Neural cell (in vitro differentiated cells): ENCODE data around the gene ANTXR1. TPM values are rescaled to one million over a fixed set of nuclear protein-coding genes. Genes with fewer than 3 reads are reported as not detected.

Experiments
- H2AFZ ChIP-seq: fragments of 200-600, 300-800 bp; sonication (generic), shearing (Covaris generic); 2 replicates; pipeline ENCODE4 v1.6.0; 2014; ENCODE audit warnings: low read depth, mild to moderate bottlenecking, antibody characterized with exemption, low read length, moderate library complexity
- H3F3A ChIP-seq: fragments of 200-600 bp; shearing (Covaris generic); 2 replicates; pipeline ENCODE4 v1.6.1; 2016; ENCODE audit warnings: mild to moderate bottlenecking, moderate library complexity, mixed read lengths, antibody characterized with exemption, low read length; ENCODE audit not compliant: insufficient read depth, poor library complexity, severe bottlenecking
- H3K27ac ChIP-seq: fragments of 200-600, 300-800 bp; sonication (generic), shearing (Covaris generic); 2 replicates; pipeline ENCODE4 v1.5.1; 2014; ENCODE audit warnings: mild to moderate bottlenecking, low read length, moderate library complexity
- H3K27me3 ChIP-seq: fragments of 300-800, 200-600 bp; sonication (generic), shearing (Covaris generic); 2 replicates; pipeline ENCODE4 v1.6.0; 2014; ENCODE audit warnings: mild to moderate bottlenecking, low read depth, low read length, moderate library complexity; ENCODE audit not compliant: insufficient read depth
- H3K36me3 ChIP-seq: fragments of 300-800, 200-600 bp; sonication (generic), shearing (Covaris generic); 2 replicates; pipeline ENCODE4 v1.5.1; 2014; ENCODE audit warnings: mild to moderate bottlenecking, antibody characterized with exemption, low read length, moderate library complexity; ENCODE audit not compliant: insufficient read depth
- H3K4me2 ChIP-seq: fragments of 300-800, 200-600 bp; sonication (generic), shearing (Covaris generic); 2 replicates; pipeline ENCODE4 v1.6.0; 2014; ENCODE audit warnings: mild to moderate bottlenecking, low read length
- H3K4me3 ChIP-seq: fragments of 300-800, 200-600 bp; sonication (generic), shearing (Covaris generic); 2 replicates; pipeline ENCODE4 v1.5.1; 2014; ENCODE audit warnings: mild to moderate bottlenecking, low read length, moderate library complexity
- H3K79me2 ChIP-seq: fragments of 200-600 bp; shearing (Covaris generic); replicated peaks from 2 replicates; pipeline ENCODE4 v1.6.0; 2014; ENCODE audit warnings: mild to moderate bottlenecking, low read length, moderate library complexity; ENCODE audit not compliant: insufficient read depth
- H3K9ac ChIP-seq: fragments of 300-800, 200-600 bp; sonication (generic), shearing (Covaris generic); 2 replicates; pipeline ENCODE4 v1.6.1; 2016; ENCODE audit warnings: mild to moderate bottlenecking, low read length, mixed read lengths
- H3K9me2 ChIP-seq: fragments of 200-600 bp; shearing (Covaris generic); 2 replicates; pipeline ENCODE4 v1.6.1; 2016; ENCODE audit warnings: mild to moderate bottlenecking, low read length, mixed read lengths; ENCODE audit not compliant: insufficient read depth
- H3K9me3 ChIP-seq: fragments of 200-600, 300-800 bp; sonication (generic), shearing (Covaris generic); 2 replicates; pipeline ENCODE4 v1.6.1; 2016; ENCODE audit warnings: mild to moderate bottlenecking, mixed run types, low read length, moderate library complexity, mixed read lengths
- H4K20me1 ChIP-seq: fragments of 200-600 bp; shearing (Covaris generic); 2 replicates; pipeline ENCODE4 v1.6.1; 2016; ENCODE audit warnings: mild to moderate bottlenecking, mixed run types; ENCODE audit not compliant: insufficient read depth
- EP300 ChIP-seq: fragments of 450-650 bp; conservative IDR thresholded peaks from 2 replicates; pipeline ENCODE4 v1.6.1; 2014; ENCODE audit warnings: antibody characterized with exemption, mild to moderate bottlenecking, moderate library complexity; ENCODE audit not compliant: poor library complexity, severe bottlenecking
- EZH2 ChIP-seq: fragments of 200-600, 300-800 bp; shearing (Covaris generic), sonication (generic); IDR thresholded peaks from 2 replicates; pipeline ENCODE4 v1.6.1; 2014; ENCODE audit warnings: antibody characterized with exemption, low read length, borderline replicate concordance, mild to moderate bottlenecking; ENCODE audit not compliant: insufficient read depth, poor library complexity, severe bottlenecking
- MXI1 ChIP-seq: fragments of 450-650 bp; conservative IDR thresholded peaks from 2 replicates; pipeline ENCODE4 v1.6.1; 2014; ENCODE audit warnings: antibody characterized with exemption, mild to moderate bottlenecking; ENCODE audit not compliant: poor library complexity, severe bottlenecking
- POLR2AphosphoS5 ChIP-seq: IDR thresholded peaks from 2 replicates; pipeline ENCODE4 v1.6.1; 2012
- RAD21 ChIP-seq: fragments of 450-650 bp; conservative IDR thresholded peaks from 2 replicates; pipeline ENCODE4 v1.6.1; 2014; ENCODE audit warnings: antibody characterized with exemption, mild to moderate bottlenecking, moderate library complexity
- SMC3 ChIP-seq: fragments of 450-650 bp; conservative IDR thresholded peaks from 2 replicates; pipeline ENCODE4 v1.6.1; 2014; ENCODE audit warnings: antibody characterized with exemption, mild to moderate bottlenecking, moderate library complexity; ENCODE audit not compliant: poor library complexity
- TAF1 ChIP-seq: IDR thresholded peaks from 2 replicates; pipeline ENCODE4 v1.6.1; 2012; ENCODE audit warnings: low read depth
- polyA plus RNA-seq: library from polyadenylated mRNA; depleted of rRNA; stranded (reverse); fragments of >200 nt; gene quantifications from 2 replicates; pipeline ENCODE4 v1.2.3, GENCODE V29; 2014
- TF ChIP-seq, protein P1 (sequence below): IDR thresholded peaks from 2 replicates; pipeline ENCODE4 v1.6.1; 2012; ENCODE audit warnings: borderline replicate concordance
- TF ChIP-seq, protein P2 (sequence below): fragments of 450-650 bp; IDR thresholded peaks from 2 replicates; pipeline ENCODE4 v1.5.1; 2014; ENCODE audit warnings: antibody characterized with exemption, mild to moderate bottlenecking, moderate library complexity; ENCODE audit not compliant: poor library complexity, severe bottlenecking

The ANTXR1 gene
- polyA plus RNA-seq, 1 donor from 2014 or later, result 4.9 TPM

DNA sequence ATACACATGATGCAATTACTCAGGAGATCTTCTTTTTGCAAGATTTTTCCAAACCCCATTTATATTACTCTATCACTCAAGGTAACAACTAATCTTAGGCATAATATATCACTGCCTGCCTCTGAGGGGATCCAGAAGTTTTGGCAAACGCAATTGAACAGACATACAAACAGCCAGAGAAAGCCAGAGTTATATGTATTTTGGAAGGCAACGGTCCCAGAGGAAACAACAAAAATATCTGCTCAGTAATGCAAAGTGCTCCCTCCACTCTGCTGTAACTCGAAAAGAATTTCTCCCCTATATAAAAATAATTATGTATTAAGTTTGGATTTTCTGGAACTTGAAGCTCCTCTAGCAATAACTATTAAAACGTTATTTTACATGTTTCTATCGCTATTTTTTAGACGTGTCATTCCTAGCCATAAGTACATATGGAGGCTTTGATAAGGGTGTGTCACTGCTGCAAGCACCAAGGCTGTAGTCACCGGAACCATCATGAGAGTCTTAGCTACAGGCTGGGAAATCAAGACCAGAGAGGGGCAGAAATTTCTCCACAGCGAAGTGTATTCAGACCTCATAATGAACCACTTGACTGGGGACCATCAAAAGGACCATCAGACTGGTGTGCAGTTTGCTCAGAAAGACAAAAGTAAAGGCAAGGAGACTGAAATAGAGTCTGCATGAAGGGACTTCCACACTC lies 42.3 kb upstream of the ANTXR1 start:
- TF ChIP-seq RAD21, result no peak
- TF ChIP-seq MXI1, result no peak
- TF ChIP-seq EP300, result no peak
- no peak for TF ChIP-seq POLR2AphosphoS5
- TF ChIP-seq TAF1, result no peak
- H3K9me3 ChIP-seq, result no peaks in the 10 kb centered on the region

DNA sequence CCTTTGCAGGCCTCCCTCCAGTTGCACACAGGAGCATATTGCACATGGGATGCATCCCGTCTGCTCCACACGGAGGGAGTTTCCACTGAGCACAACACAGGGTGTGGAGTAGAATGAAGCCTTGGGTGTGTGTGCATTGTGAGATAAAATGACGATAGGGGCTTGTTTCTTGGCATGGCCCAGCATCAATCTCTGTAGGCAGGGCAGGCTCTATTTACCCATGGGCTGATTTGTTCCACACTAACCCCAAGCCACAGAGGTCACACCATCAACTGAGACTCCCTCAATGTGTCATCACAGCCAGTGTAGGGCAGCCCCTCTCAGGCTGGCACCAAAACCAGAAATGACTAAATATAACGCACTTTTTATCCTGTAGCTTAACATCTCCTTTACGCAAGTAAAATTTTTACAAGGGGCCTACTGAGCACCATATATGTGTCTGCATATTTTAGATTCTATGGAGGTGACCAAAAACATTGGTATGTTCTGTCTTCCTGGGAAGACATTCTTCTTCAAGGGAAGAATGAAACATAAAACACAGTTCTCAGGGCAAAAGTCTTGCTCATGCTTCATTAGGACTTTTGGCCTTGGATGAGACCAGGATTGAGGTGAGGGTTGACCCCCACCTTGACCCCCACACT lies 41.3 kb upstream of the ANTXR1 start:
- Histone ChIP-seq H3K9ac (no peak overlapping the region), H3K27me3 (no peaks in the 10 kb centered on the region), H3K4me3 (no peak overlapping the region), H3F3A (no peaks in the 10 kb centered on the region), H3K4me2 (no peak overlapping the region), H3K27ac (no peak overlapping the region), H3K9me3 (no peaks in the 10 kb centered on the region), H4K20me1 (no peaks in the 10 kb centered on the region), H3K9me2 (no peaks in the 10 kb centered on the region), H3K36me3 (no peaks in the 10 kb centered on the region), H2AFZ (no peak overlapping the region), H3K79me2 (no peaks in the 10 kb centered on the region)
- no peak for TF ChIP-seq POLR2AphosphoS5
- TF ChIP-seq, protein P1, sequence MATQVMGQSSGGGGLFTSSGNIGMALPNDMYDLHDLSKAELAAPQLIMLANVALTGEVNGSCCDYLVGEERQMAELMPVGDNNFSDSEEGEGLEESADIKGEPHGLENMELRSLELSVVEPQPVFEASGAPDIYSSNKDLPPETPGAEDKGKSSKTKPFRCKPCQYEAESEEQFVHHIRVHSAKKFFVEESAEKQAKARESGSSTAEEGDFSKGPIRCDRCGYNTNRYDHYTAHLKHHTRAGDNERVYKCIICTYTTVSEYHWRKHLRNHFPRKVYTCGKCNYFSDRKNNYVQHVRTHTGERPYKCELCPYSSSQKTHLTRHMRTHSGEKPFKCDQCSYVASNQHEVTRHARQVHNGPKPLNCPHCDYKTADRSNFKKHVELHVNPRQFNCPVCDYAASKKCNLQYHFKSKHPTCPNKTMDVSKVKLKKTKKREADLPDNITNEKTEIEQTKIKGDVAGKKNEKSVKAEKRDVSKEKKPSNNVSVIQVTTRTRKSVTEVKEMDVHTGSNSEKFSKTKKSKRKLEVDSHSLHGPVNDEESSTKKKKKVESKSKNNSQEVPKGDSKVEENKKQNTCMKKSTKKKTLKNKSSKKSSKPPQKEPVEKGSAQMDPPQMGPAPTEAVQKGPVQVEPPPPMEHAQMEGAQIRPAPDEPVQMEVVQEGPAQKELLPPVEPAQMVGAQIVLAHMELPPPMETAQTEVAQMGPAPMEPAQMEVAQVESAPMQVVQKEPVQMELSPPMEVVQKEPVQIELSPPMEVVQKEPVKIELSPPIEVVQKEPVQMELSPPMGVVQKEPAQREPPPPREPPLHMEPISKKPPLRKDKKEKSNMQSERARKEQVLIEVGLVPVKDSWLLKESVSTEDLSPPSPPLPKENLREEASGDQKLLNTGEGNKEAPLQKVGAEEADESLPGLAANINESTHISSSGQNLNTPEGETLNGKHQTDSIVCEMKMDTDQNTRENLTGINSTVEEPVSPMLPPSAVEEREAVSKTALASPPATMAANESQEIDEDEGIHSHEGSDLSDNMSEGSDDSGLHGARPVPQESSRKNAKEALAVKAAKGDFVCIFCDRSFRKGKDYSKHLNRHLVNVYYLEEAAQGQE, result no peak
- TF ChIP-seq EP300, result no peak
- no peak for TF ChIP-seq EZH2
- TF ChIP-seq RAD21, result no peak
- no peak for TF ChIP-seq TAF1
- no peak for TF ChIP-seq MXI1
- no peak for TF ChIP-seq SMC3
- TF ChIP-seq, protein P2, sequence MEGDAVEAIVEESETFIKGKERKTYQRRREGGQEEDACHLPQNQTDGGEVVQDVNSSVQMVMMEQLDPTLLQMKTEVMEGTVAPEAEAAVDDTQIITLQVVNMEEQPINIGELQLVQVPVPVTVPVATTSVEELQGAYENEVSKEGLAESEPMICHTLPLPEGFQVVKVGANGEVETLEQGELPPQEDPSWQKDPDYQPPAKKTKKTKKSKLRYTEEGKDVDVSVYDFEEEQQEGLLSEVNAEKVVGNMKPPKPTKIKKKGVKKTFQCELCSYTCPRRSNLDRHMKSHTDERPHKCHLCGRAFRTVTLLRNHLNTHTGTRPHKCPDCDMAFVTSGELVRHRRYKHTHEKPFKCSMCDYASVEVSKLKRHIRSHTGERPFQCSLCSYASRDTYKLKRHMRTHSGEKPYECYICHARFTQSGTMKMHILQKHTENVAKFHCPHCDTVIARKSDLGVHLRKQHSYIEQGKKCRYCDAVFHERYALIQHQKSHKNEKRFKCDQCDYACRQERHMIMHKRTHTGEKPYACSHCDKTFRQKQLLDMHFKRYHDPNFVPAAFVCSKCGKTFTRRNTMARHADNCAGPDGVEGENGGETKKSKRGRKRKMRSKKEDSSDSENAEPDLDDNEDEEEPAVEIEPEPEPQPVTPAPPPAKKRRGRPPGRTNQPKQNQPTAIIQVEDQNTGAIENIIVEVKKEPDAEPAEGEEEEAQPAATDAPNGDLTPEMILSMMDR, result no peak

More for the DNA sequence above, 42.3 kb upstream of the ANTXR1 start:
- H3K36me3 ChIP-seq, result no peaks in the 10 kb centered on the region
- no peak overlapping the region for H3K4me2 ChIP-seq
- H2AFZ ChIP-seq, result no peak overlapping the region
- no peaks in the 10 kb centered on the region for H3K27me3 ChIP-seq
- H3K27ac ChIP-seq, result no peak overlapping the region
- H3K79me2 ChIP-seq, result no peaks in the 10 kb centered on the region
- no peak overlapping the region for H3K9ac ChIP-seq
- H3F3A ChIP-seq, result no peaks in the 10 kb centered on the region
- H3K4me3 ChIP-seq, result no peak overlapping the region
- no peaks in the 10 kb centered on the region for H4K20me1 ChIP-seq
- H3K9me2 ChIP-seq, result no peaks in the 10 kb centered on the region
